Astrocyte (in vitro differentiated cells and primary cell): ENCODE results near the gene SMARCA4. TPM values are rescaled to one million over a fixed set of nuclear protein-coding genes. Genes with fewer than 3 reads are reported as not detected.

Experiments
- DNase-seq: peaks from one replicate; pipeline ENCODE4 v3.0.0-alpha.2; 2010; ENCODE audit warnings: low read depth
- FAIRE-seq: peaks from 2 replicates; lab custom pipeline; 2011; peaks lifted over from hg19 to GRCh38; lab: Jason Lieb, UNC
- H2AFZ ChIP-seq: 2 replicates; pipeline ENCODE4 v1.6.0; 2012; ENCODE audit warnings: low read depth, low read length, inconsistent platforms
- H3K27ac ChIP-seq: 2 replicates; pipeline ENCODE4 v1.5.1; 2011; ENCODE audit warnings: low read depth, low read length, inconsistent platforms
- H3K27me3 ChIP-seq: 2 replicates; pipeline ENCODE4 v1.6.0; 2011; ENCODE audit warnings: low read length, inconsistent platforms; ENCODE audit not compliant: insufficient read depth
- H3K36me3 ChIP-seq: 2 replicates; pipeline ENCODE4 v1.5.1; 2011; ENCODE audit warnings: low read length, inconsistent platforms; ENCODE audit not compliant: insufficient read depth
- H3K4me1 ChIP-seq: 2 replicates; pipeline ENCODE4 v1.5.1; 2011; ENCODE audit warnings: low read length, inconsistent platforms; ENCODE audit not compliant: insufficient read depth
- H3K4me2 ChIP-seq: 2 replicates; pipeline ENCODE4 v1.6.0; 2012; ENCODE audit warnings: low read length, inconsistent platforms
- H3K4me3 ChIP-seq: 2 replicates; pipeline ENCODE4 v1.5.1; 2011; ENCODE audit warnings: low read depth, mild to moderate bottlenecking, low read length, inconsistent platforms; ENCODE audit not compliant: insufficient read depth
- H3K79me2 ChIP-seq: 2 replicates; pipeline ENCODE4 v1.6.0; 2012; ENCODE audit warnings: mild to moderate bottlenecking, low read length, inconsistent platforms; ENCODE audit not compliant: insufficient read depth
- H3K9ac ChIP-seq: 2 replicates; pipeline ENCODE4 v1.6.0; 2012; ENCODE audit warnings: mild to moderate bottlenecking, low read length, inconsistent platforms
- H3K9me3 ChIP-seq: 2 replicates; pipeline ENCODE4 v1.5.1; 2012; ENCODE audit warnings: low read depth, mild to moderate bottlenecking, low read length, inconsistent platforms; ENCODE audit not compliant: insufficient read depth
- H4K20me1 ChIP-seq: 2 replicates; pipeline ENCODE4 v1.6.0; 2012; ENCODE audit warnings: low read length, inconsistent platforms; ENCODE audit not compliant: insufficient read depth
- H3K27ac Mint-ChIP-seq: one replicate; pipeline ENCODE4 v1.8.0; 2021; ENCODE audit warnings: mild to moderate bottlenecking, mixed read lengths; ENCODE audit not compliant: unreplicated experiment
- H3K27me3 Mint-ChIP-seq: one replicate; pipeline ENCODE4 v1.8.0; 2021; ENCODE audit warnings: low read depth, mixed read lengths; ENCODE audit not compliant: unreplicated experiment
- H3K36me3 Mint-ChIP-seq: one replicate; pipeline ENCODE4 v1.8.0; 2021; ENCODE audit warnings: low read depth, mixed read lengths; ENCODE audit not compliant: unreplicated experiment
- H3K4me1 Mint-ChIP-seq: one replicate; pipeline ENCODE4 v1.8.0; 2021; ENCODE audit warnings: low read depth, mixed read lengths; ENCODE audit not compliant: unreplicated experiment
- H3K4me3 Mint-ChIP-seq: one replicate; pipeline ENCODE4 v1.8.0; 2021; ENCODE audit warnings: mild to moderate bottlenecking, moderate library complexity, mixed read lengths; ENCODE audit not compliant: unreplicated experiment
- H3K9me3 Mint-ChIP-seq: one replicate; pipeline ENCODE4 v1.8.0; 2021; ENCODE audit warnings: mild to moderate bottlenecking, mixed read lengths; ENCODE audit not compliant: unreplicated experiment
- CTCF ChIP-seq: IDR thresholded peaks from 2 replicates; pipeline ENCODE4 v1.5.1; 2011; ENCODE audit warnings: low read depth, mild to moderate bottlenecking, inconsistent platforms, low read length, moderate library complexity; ENCODE audit not compliant: insufficient read depth
- EZH2 ChIP-seq: IDR thresholded peaks from 2 replicates; pipeline ENCODE4 v1.6.1; 2012; ENCODE audit warnings: mild to moderate bottlenecking, low read length, inconsistent platforms; ENCODE audit not compliant: insufficient read depth
- total RNA-seq: library from RNA; stranded (reverse); gene quantifications from 2 replicates; pipeline ENCODE4 v1.2.1, GENCODE V29; 2021

Gene SMARCA4
- total RNA-seq, 1 donor from 2014 or later, result 159 TPM

DNA sequence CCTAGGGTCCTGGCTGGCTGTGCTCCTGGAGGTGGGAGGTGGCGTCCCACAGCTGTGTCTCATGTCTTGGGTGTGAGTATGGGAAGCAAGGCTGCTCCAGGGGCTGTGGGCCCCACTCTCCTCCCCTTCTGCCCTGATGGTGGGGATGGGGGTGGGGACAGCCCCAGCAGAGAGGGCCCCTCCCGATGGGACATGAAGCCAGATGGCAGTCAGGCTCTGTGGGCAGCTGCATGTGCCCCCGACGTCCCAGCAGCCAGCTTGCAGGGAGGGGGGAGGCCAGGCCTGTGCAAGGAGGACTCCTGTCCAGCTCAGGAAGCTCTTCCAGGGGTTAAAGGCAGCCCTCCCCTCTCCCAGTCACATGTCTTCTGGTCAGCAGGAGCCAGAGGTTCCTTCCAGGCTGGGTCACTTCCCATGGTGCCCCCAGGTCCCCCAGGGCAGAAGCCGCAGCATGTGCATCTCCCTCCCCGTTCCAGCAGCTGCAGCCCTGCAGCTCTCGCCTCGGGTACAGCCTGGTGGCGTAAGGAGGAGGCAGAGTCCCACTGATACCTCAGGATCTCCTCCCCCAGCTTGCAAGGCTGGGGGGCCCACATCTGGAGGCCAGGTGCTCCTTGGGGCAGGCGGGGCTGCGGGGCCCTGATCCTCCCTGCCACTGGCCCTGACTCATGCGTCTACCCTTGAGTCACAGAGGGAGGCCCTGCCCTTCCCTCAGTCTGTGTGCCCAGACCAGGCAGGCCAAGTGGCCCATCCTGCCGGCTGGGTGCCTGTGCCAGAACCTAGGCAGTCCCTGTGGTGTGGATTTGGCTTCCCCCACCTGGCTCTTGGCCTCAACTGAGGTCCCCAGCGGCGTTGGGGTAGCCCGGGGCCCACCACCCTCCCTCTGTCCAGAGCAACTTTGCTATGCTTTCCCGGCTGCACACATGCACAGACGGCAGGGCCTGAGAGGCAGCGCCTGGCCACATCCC, 45.4 kb upstream of the SMARCA4 start:
- H3K4me1 ChIP-seq, result peaks cover 14% of the 10 kb centered on the region
- H3K27ac ChIP-seq, result peak overlapping the region; percentile 12
- Mint-ChIP-seq H3K27me3 (no peaks in the 10 kb centered on the region), H3K9me3 (no peaks in the 10 kb centered on the region), H3K27ac (peak overlapping the region; percentile 26), H3K36me3 (peaks cover 9% of the 10 kb centered on the region), H3K4me1 (peaks cover 13% of the 10 kb centered on the region), H3K4me3 (no peak overlapping the region)
- no peak overlapping the region for H2AFZ ChIP-seq
- peaks cover 26% of the 10 kb centered on the region for H4K20me1 ChIP-seq
- H3K4me3 ChIP-seq, result no peak overlapping the region
- H3K36me3 ChIP-seq, result peaks cover 9% of the 10 kb centered on the region
- no peaks in the 10 kb centered on the region for H3K79me2 ChIP-seq
- H3K27me3 ChIP-seq, result no peaks in the 10 kb centered on the region
- H3K9me3 ChIP-seq, result no peaks in the 10 kb centered on the region
- no peak for TF ChIP-seq EZH2
- no peak for TF ChIP-seq CTCF
- DNase-seq (peak; percentile 68), FAIRE-seq (no peak)
- H3K4me2 ChIP-seq, result peak overlapping the region; percentile 38
- peak overlapping the region; percentile 16 for H3K9ac ChIP-seq

GRCh38 chr19:10916602-10917001, 44.2 kb upstream of the SMARCA4 start:
- H3K9me3 Mint-ChIP-seq, result no peaks in the 10 kb centered on the region
- no peak overlapping the region for H3K27ac Mint-ChIP-seq
- no peak for FAIRE-seq
- no peak overlapping the region for H3K4me3 Mint-ChIP-seq
- Histone ChIP-seq H3K36me3 (peaks cover 7% of the 10 kb centered on the region), H3K4me2 (no peak overlapping the region), H4K20me1 (peaks cover 33% of the 10 kb centered on the region), H3K9me3 (no peaks in the 10 kb centered on the region), H3K27me3 (no peaks in the 10 kb centered on the region), H3K4me3 (no peak overlapping the region), H3K4me1 (peaks cover 14% of the 10 kb centered on the region), H2AFZ (no peak overlapping the region), H3K9ac (no peak overlapping the region), H3K27ac (no peak overlapping the region), H3K79me2 (no peaks in the 10 kb centered on the region)
- TF ChIP-seq EZH2 (no peak), CTCF (no peak)
- H3K27me3 Mint-ChIP-seq, result no peaks in the 10 kb centered on the region
- peaks cover 13% of the 10 kb centered on the region for H3K4me1 Mint-ChIP-seq
- no peak for DNase-seq
- peaks cover 11% of the 10 kb centered on the region for H3K36me3 Mint-ChIP-seq

DNA sequence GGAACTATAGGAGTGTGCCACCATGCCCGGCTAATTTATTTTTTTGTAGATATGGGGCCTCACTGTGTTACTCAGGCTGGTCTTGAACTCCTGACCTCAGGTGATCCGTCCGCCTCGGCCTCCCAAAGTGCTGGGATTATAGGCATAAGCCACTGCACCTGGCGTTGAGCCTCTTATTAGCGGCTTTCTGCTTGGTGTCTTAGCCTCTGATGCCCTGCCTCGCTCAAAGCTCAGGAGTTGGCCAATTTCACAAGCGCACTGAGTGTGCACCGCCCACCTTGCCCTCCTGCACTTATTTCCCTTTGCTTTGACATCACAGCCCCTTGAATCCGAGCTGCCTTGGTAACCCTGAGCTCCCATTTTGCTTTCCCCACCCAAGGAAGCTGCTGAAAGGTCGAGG, 42.5 kb upstream of the SMARCA4 start:
- Histone ChIP-seq H2AFZ (no peak overlapping the region), H3K4me1 (peaks cover 14% of the 10 kb centered on the region), H3K4me2 (no peak overlapping the region), H3K9ac (no peak overlapping the region), H3K4me3 (no peak overlapping the region), H3K27me3 (no peaks in the 10 kb centered on the region), H3K36me3 (peaks cover 11% of the 10 kb centered on the region), H3K9me3 (no peaks in the 10 kb centered on the region), H3K27ac (no peak overlapping the region), H4K20me1 (peaks cover 42% of the 10 kb centered on the region), H3K79me2 (no peaks in the 10 kb centered on the region)
- Mint-ChIP-seq H3K36me3 (peaks cover 11% of the 10 kb centered on the region), H3K4me3 (no peak overlapping the region), H3K27me3 (no peaks in the 10 kb centered on the region), H3K27ac (no peak overlapping the region), H3K4me1 (peaks cover 9% of the 10 kb centered on the region), H3K9me3 (no peaks in the 10 kb centered on the region)
- FAIRE-seq, result no peak
- DNase-seq, result no peak
- TF ChIP-seq EZH2, result no peak
- TF ChIP-seq CTCF, result no peak
